ENCODE data around the gene C9orf43. TPM values are rescaled to one million over a fixed set of nuclear protein-coding genes. Genes with fewer than 3 reads are reported as not detected.
"Not testable (repeated sequence)": the region's sequence is repeated elsewhere in the genome, so short reads cannot be mapped to it uniquely, and the experiment has no call there.

The C9orf43 gene, protein sequence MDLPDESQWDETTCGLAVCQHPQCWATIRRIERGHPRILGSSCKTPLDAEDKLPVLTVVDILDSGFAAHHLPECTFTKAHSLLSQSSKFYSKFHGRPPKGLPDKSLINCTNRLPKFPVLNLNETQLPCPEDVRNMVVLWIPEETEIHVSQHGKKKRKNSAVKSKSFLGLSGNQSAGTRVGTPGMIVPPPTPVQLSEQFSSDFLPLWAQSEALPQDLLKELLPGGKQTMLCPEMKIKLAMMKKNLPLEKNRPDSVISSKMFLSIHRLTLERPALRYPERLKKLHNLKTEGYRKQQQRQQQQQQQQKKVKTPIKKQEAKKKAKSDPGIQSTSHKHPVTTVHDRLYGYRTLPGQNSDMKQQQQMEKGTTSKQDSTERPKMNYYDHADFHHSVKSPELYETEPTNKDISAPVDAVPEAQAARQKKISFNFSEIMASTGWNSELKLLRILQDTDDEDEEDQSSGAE
- total RNA-seq (under 1 TPM; 0.86 to 0.87 TPM), polyA plus RNA-seq (under 1 TPM; 0.41 to 0.45 TPM)

DNA sequence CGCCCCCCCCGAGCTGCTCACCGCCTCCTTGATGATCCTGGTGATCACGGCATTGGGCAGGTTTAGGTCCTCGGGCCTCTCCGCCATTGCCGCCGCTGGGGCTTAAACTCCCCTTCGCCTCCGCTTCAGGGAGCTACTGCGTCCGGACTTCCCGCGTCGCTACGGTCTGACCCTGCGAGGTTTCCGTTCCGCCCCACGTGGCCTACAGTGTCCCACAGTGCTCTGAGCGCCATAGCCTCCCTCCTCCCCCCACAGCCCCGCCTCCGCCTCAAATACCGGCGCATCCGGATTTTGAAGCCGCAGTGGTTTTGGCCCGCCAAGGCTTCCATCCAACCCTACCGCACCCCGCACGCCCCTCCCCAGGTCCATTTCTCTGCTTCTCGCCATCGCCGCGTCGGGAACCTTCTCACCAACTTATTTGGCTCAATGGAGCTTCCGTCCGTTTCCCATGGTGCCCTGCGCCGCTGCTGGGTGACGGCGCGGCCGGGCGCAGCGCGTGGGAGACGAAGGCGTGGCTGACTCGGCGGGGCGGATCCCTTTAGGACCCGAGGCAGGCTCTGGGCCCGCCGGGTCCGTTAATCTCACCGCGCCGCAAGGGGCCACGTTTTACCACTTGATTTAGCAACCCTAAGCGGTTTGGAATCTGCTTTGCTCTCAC lies at the start of gene C9orf43, which contains the start of gene POLE3:
Gene C9orf43, plus strand, starts transcription at position 541 of the 658 bp plus-strand sequence. CDS start 2,747 bp downstream, outside the sequence.
Gene POLE3, minus strand, starts transcription at position 469 of the 658 bp plus-strand sequence. Its CDS starts 382 bp downstream, at position 87.
- CTCF ChIA-PET (ENCODE audit: partially characterized antibody) = interaction anchor here (1.0 to 4.7 kb wide), 17 partner anchors 10 to 245 kb away, joined by 3 to 56 read pairs (median 4); partner anchors contain the start of genes ALAD, CDC26 and PRPF4
- peak within 1 kb of the TSS; percentile 84 for H3K27ac ChIP-seq (ENCODE audit: low read depth, low read length)
- no peaks in the 10 kb centered on the region for H3K9me3 ChIP-seq (ENCODE audit: control insufficient read depth in 1 of 2, low read length in 2 of 2)
- DNase-seq = peak; percentile 94 to 97 (median 95)
- POLR2A ChIA-PET (ENCODE audit: partially characterized antibody) = interaction anchor here (0.6 to 4.9 kb wide), 19 partner anchors 9 to 1031 kb away, joined by 3 to 93 read pairs (median 5); partner anchors contain the start of genes ALAD, BSPRY, CDC26 and FKBP15
- peaks cover 17 to 44% (median 33%) of the 10 kb centered on the region in 4 donors for H3K4me1 Mint-ChIP-seq
- peaks cover 27% of the 10 kb centered on the region for H3K4me1 ChIP-seq (ENCODE audit: insufficient read depth, low read length)
- peaks cover 18% of the 10 kb centered on the region for H3K36me3 ChIP-seq (ENCODE audit: insufficient read depth, low read length)
- H3K4me3 ChIP-seq (ENCODE audit: low read length in 2 of 2) = peak within 1 kb of the TSS; percentile 65 to 88
- H3K27me3 ChIP-seq (ENCODE audit: insufficient read depth, low read length) = no peaks in the 10 kb centered on the region
- H3K36me3 Mint-ChIP-seq = peaks cover 22 to 39% of the 10 kb centered on the region in 2 donors
- H3K9me3 Mint-ChIP-seq = peaks cover 0 to 3% (median 0%) of the 10 kb centered on the region in 8 donors
- H3K27ac Mint-ChIP-seq = peak within 1 kb of the TSS; percentile 99 to 100 (median 99)
- peaks cover 2 to 3% of the 10 kb centered on the region in 2 donors for H3K27me3 Mint-ChIP-seq
- H3K4me3 Mint-ChIP-seq = peak within 1 kb of the TSS; percentile 95 to 100 (median 98)
- intact Hi-C loops (cut with micrococcal nuclease) = loop anchor here (1.0 to 2.0 kb wide), 8 partner anchors 9 to 692 kb away; partner anchors contain the start of genes ALAD, CDC26, FKBP15 and HDHD3

DNA sequence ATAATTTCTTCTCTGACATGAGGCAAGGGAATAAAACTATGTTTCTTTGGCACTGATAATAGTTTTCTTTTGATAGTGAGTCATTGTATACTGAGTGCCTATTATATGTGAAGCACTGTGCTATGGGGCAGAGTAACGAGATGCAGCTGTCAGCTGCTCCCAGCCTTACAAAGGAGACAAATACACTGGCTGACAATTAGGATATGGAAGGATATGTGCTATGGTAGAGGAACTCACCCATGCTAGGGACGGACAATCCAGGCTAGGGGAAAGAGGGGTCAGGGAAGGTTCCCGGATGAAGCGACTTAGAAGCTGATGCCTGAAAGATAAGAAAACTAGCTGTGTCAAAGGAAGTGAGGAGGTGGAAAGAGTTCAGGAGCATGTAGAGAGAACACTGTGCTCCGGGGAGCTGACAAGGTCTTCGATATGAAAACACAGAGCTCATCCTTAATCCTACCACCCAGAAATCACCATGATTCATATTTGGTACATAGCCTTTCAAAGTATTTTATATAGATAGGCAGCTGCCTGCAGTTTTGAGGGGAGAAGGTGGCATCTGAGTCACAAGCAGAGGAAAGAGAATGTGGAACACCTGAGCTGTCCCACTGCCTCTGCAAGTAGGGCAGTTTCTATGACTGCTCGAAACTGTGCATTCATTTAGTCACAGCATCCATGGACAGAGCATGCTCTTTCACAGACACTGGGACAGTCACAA lies 49.1 kb upstream of the C9orf43 start:
- H3K4me3 Mint-ChIP-seq = no peak overlapping the region
- no peaks in the 10 kb centered on the region for H3K4me1 Mint-ChIP-seq
- intact Hi-C loops (cut with micrococcal nuclease) = no loop called here
- Histone ChIP-seq H3K9me3 (ENCODE audit: control insufficient read depth in 1 of 2, low read length in 2 of 2) (no peaks in the 10 kb centered on the region), H3K27ac (ENCODE audit: low read depth, low read length) (no peak overlapping the region), H3K4me1 (ENCODE audit: insufficient read depth, low read length) (no peaks in the 10 kb centered on the region), H3K27me3 (ENCODE audit: insufficient read depth, low read length) (no peaks in the 10 kb centered on the region), H3K4me3 (ENCODE audit: low read length in 2 of 2) (no peak overlapping the region), H3K36me3 (ENCODE audit: insufficient read depth, low read length) (no peaks in the 10 kb centered on the region)
- ChIA-PET POLR2A (ENCODE audit: partially characterized antibody) (no interaction called here), CTCF (ENCODE audit: partially characterized antibody) (interaction anchor here (1.0 kb wide), 1 partner anchor 297 kb away, joined by 3 read pairs; no protein-coding TSS in a partner anchor)
- H3K36me3 Mint-ChIP-seq = no peaks in the 10 kb centered on the region
- no peak overlapping the region for H3K27ac Mint-ChIP-seq
- peaks cover 0 to 2% (median 0%) of the 10 kb centered on the region in 8 donors for H3K9me3 Mint-ChIP-seq
- no peak for DNase-seq
- H3K27me3 Mint-ChIP-seq = peaks cover 0 to 7% of the 10 kb centered on the region in 2 donors

DNA sequence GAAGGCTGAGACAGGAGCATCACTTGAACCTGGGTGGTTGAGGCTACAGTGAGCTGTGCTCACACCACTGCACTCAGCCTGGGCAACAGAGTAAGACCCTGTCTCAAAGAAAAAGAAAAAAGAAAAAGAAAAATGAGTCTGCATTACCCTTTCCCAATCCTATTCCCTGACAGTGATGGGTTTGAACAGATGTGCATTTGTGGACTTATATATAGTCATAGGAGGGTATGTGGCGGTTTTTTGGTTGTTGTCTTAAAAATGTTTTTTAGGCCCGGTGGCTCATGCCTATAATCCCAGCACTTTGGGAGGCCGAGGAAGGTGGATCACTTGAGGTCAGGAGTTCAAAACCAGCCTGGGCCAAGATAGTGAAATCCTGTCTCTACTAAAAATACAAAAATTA lies 47.2 kb upstream of the C9orf43 start:
- Histone ChIP-seq H3K4me1 (ENCODE audit: insufficient read depth, low read length) (no peaks in the 10 kb centered on the region), H3K27me3 (ENCODE audit: insufficient read depth, low read length) (no peaks in the 10 kb centered on the region), H3K9me3 (ENCODE audit: control insufficient read depth in 1 of 2, low read length in 2 of 2) (no peaks in the 10 kb centered on the region), H3K4me3 (ENCODE audit: low read length in 2 of 2) (no peak overlapping the region), H3K27ac (ENCODE audit: low read depth, low read length) (no peak overlapping the region), H3K36me3 (ENCODE audit: insufficient read depth, low read length) (no peaks in the 10 kb centered on the region)
- DNase-seq = no peak
- Mint-ChIP-seq H3K27me3 (peaks cover 0 to 2% of the 10 kb centered on the region in 2 donors), H3K4me1 (no peaks in the 10 kb centered on the region), H3K4me3 (no peak overlapping the region), H3K36me3 (no peaks in the 10 kb centered on the region), H3K27ac (no peak overlapping the region), H3K9me3 (peaks cover 0 to 2% (median 0%) of the 10 kb centered on the region in 8 donors)
- intact Hi-C loops (cut with micrococcal nuclease) = no loop called here
- CTCF ChIA-PET (ENCODE audit: partially characterized antibody) = interaction anchor here (1.4 kb wide), 1 partner anchor 251 kb away, joined by 3 read pairs; no protein-coding TSS in a partner anchor
- POLR2A ChIA-PET (ENCODE audit: partially characterized antibody) = no interaction called here

DNA sequence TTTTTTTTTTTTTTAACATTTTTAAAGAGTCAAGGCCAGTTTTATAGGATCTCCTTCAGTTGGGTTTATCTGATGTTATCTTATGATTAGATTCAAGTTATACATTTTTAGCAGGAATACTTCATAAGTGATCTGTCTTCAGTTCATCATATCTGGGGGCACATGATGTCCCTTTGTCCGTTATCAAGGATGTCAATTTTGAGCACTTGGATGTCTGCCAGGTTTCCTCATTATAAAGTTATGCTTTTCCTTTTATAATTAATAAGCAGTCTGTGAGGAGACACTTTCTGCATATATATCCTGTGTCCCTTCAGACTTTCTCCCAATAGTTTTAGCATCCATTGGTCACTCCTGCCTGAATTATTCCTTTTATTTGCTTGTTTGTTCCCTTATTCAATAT lies 45.6 kb upstream of the C9orf43 start:
- Histone ChIP-seq H3K36me3 (ENCODE audit: insufficient read depth, low read length) (no peaks in the 10 kb centered on the region), H3K9me3 (ENCODE audit: control insufficient read depth in 1 of 2, low read length in 2 of 2) (no peaks in the 10 kb centered on the region), H3K4me3 (ENCODE audit: low read length in 2 of 2) (no peak overlapping the region), H3K27ac (ENCODE audit: low read depth, low read length) (no peak overlapping the region), H3K27me3 (ENCODE audit: insufficient read depth, low read length) (no peaks in the 10 kb centered on the region), H3K4me1 (ENCODE audit: insufficient read depth, low read length) (no peaks in the 10 kb centered on the region)
- intact Hi-C loops (cut with micrococcal nuclease) = no loop called here
- Mint-ChIP-seq H3K4me1 (no peaks in the 10 kb centered on the region), H3K9me3 (peaks cover 0 to 2% (median 0%) of the 10 kb centered on the region in 8 donors), H3K4me3 (no peak overlapping the region), H3K27me3 (no peaks in the 10 kb centered on the region), H3K27ac (no peak overlapping the region), H3K36me3 (no peaks in the 10 kb centered on the region)
- DNase-seq = no peak
- ChIA-PET POLR2A (ENCODE audit: partially characterized antibody) (no interaction called here), CTCF (ENCODE audit: partially characterized antibody) (interaction anchor here (1.2 to 1.6 kb wide), 2 partner anchors 11 to 37 kb away, joined by 3 to 7 read pairs; partner anchors contain the start of gene HDHD3)

DNA sequence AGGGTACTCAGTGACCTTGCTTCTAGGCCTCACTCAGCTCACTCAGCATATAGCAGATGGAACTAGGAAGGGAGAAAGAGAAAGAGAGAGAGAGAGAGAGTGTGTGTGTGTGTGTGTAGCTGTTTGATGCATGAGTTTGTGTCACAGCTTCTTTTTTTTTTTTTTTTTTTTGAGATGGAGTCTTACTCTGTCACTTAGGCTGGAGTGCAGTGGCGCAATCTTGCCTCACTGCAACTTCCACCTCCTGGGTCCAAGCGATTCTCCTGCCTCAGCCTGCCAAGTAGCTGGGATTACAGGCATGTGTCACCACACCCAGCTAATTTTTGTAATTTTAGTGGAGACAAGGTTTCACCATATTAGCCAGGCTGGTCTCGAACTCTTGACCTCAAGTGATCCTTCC lies 44.9 kb upstream of the C9orf43 start:
- H3K27ac ChIP-seq (ENCODE audit: low read depth, low read length); H3K36me3 ChIP-seq (ENCODE audit: insufficient read depth, low read length); H3K27ac Mint-ChIP-seq; H3K4me1 Mint-ChIP-seq; DNase-seq; H3K4me3 ChIP-seq (ENCODE audit: low read length in 2 of 2); POLR2A ChIA-PET (ENCODE audit: partially characterized antibody); H3K4me1 ChIP-seq (ENCODE audit: insufficient read depth, low read length); H3K27me3 Mint-ChIP-seq; intact Hi-C loops (cut with micrococcal nuclease); H3K9me3 ChIP-seq (ENCODE audit: control insufficient read depth in 1 of 2, low read length in 2 of 2); H3K4me3 Mint-ChIP-seq; H3K36me3 Mint-ChIP-seq; H3K9me3 Mint-ChIP-seq; H3K27me3 ChIP-seq (ENCODE audit: insufficient read depth, low read length): not testable (repeated sequence)
- CTCF ChIA-PET (ENCODE audit: partially characterized antibody) = interaction anchor here (1.2 to 1.6 kb wide), 2 partner anchors 11 to 36 kb away, joined by 3 to 7 read pairs; partner anchors contain the start of gene HDHD3

DNA sequence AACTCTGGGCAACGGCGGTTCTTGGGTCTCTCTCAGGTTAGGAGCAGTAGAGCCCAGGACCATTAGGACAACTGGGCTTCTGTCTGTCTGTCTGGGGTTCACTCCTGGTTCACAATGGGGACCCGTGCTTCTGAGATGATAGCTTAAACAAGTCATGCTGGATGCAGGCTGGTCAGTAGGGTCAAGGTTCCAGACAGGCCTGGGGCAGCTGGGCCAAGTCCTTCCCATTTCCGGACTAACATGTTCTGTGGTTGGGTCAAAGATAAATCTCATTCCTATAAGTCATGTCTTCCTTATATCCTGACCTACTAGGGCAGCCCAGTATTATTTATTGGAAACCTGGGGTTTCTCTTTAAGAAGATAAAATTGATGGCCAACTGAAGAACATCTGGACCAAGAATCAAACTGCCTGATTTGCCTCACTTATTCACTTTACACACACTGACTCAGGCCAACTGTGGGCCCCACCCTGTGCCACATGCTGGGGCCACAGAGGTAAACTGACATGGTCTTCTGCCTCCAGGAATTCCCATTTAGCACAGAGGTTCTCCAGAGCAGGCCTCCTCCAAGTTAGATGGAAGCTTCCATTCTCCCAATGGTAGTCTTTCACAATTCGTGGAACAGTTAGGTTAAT lies 42.1 kb upstream of the C9orf43 start:
- Mint-ChIP-seq H3K9me3 (peaks cover 0 to 2% (median 0%) of the 10 kb centered on the region in 8 donors), H3K36me3 (peaks cover 0 to 11% of the 10 kb centered on the region in 2 donors), H3K27me3 (no peaks in the 10 kb centered on the region), H3K4me3 (no peak overlapping the region), H3K27ac (peak overlapping the region in 1 of 7 donors; percentile 47), H3K4me1 (no peaks in the 10 kb centered on the region)
- Histone ChIP-seq H3K27me3 (ENCODE audit: insufficient read depth, low read length) (no peaks in the 10 kb centered on the region), H3K27ac (ENCODE audit: low read depth, low read length) (no peak overlapping the region), H3K36me3 (ENCODE audit: insufficient read depth, low read length) (peaks cover 8% of the 10 kb centered on the region), H3K4me1 (ENCODE audit: insufficient read depth, low read length) (no peaks in the 10 kb centered on the region), H3K9me3 (ENCODE audit: control insufficient read depth in 1 of 2, low read length in 2 of 2) (no peaks in the 10 kb centered on the region), H3K4me3 (ENCODE audit: low read length in 2 of 2) (no peak overlapping the region)
- intact Hi-C loops (cut with micrococcal nuclease) = no loop called here
- ChIA-PET CTCF (ENCODE audit: partially characterized antibody) (no interaction called here), POLR2A (ENCODE audit: partially characterized antibody) (no interaction called here)
- no peak for DNase-seq

Measured in CD4-positive, alpha-beta memory T cell (primary cell).